GM12878 (cell line): Measurements from ENCODE around the gene RBMS3. TPM values are rescaled to one million over a fixed set of nuclear protein-coding genes. Genes with fewer than 3 reads are reported as not detected.

ENCODE experiments used
- ATF7 ChIP-seq: fragments of 450-650 bp; IDR thresholded peaks from 2 replicates; pipeline ENCODE4 v1.6.1; 2016; ENCODE audit warnings: low read depth, mild to moderate bottlenecking
- CHD1 ChIP-seq: IDR thresholded peaks from 2 replicates; pipeline ENCODE4 v1.6.1; 2012; ENCODE audit warnings: low read depth, low read length, improper control_type of control experiment
- IRF4 ChIP-seq: IDR thresholded peaks from 2 replicates; pipeline ENCODE4 v1.6.1; 2011; ENCODE audit warnings: low read depth, low read length
- JUNB ChIP-seq: IDR thresholded peaks from 2 replicates; pipeline ENCODE4 v1.6.1; 2016; ENCODE audit warnings: antibody characterized with exemption, mild to moderate bottlenecking
- MYC ChIP-seq: IDR thresholded peaks from 2 replicates; pipeline ENCODE4 v1.6.1; 2011; ENCODE audit warnings: mild to moderate bottlenecking, low read length, moderate library complexity, inconsistent platforms; ENCODE audit not compliant: insufficient read depth, insufficient replicate concordance, insufficient read length, severe bottlenecking
- NBN ChIP-seq: fragments of 450-650 bp; IDR thresholded peaks from 2 replicates; pipeline ENCODE4 v1.6.1; 2016
- NFIC ChIP-seq: IDR thresholded peaks from 2 replicates; pipeline ENCODE4 v1.6.1; 2012; ENCODE audit warnings: low read depth, mild to moderate bottlenecking, inconsistent platforms, low read length, moderate library complexity
- RUNX3 ChIP-seq: IDR thresholded peaks from 2 replicates; pipeline ENCODE4 v1.6.1; 2012; ENCODE audit warnings: low read length, inconsistent platforms
- SMARCA5 ChIP-seq: fragments of 450-650 bp; IDR thresholded peaks from 2 replicates; pipeline ENCODE4 v1.6.1; 2017; ENCODE audit warnings: mild to moderate bottlenecking
- TAF1 ChIP-seq: IDR thresholded peaks from 2 replicates; pipeline ENCODE4 v1.6.1; 2011; ENCODE audit warnings: mild to moderate bottlenecking, low read depth, low read length, borderline replicate concordance
- TARDBP ChIP-seq: IDR thresholded peaks from 2 replicates; pipeline ENCODE4 v1.6.1; 2016; ENCODE audit warnings: borderline replicate concordance
- polyA plus RNA-seq, 11 experiments: library from polyadenylated mRNA; depleted of rRNA in 4 of 11; unstranded in 6 of 11; stranded (reverse) in 5 of 11; fragments of >200 nt; fragmentation: Nextera tagmentation in 4 of 11; fragmentation: Illumina TruSeq in 1 of 11; extraction: Ambion mirVana in 4 of 11; extraction: Trizol in 1 of 11; gene quantifications; 1 replicate in 1 of 11; 2 replicates in 10 of 11; pipeline versions ENCODE4 v1.2.1 to v1.2.3, GENCODE V29; 2011 to 2016; ENCODE audit warnings: inconsistent platforms in 2 of 11, missing spikeins in 2 of 11, low read depth in 1 of 11
- total RNA-seq, 4 experiments: library from RNA; depleted of rRNA in 3 of 4; stranded (reverse); fragments of >200 nt in 3 of 4; fragmentation: Illumina TruSeq in 1 of 4; extraction: Trizol in 1 of 4; gene quantifications; 2 replicates each; pipeline versions ENCODE4 v1.2.1 to v1.2.3, GENCODE V29; 2013 to 2021
- TF ChIP-seq, protein P1 (sequence below): IDR thresholded peaks from 2 replicates; pipeline ENCODE4 v1.6.1; 2012; ENCODE audit warnings: low read length, inconsistent platforms
- TF ChIP-seq, protein P2 (sequence below): IDR thresholded peaks from 2 replicates; pipeline ENCODE4 v1.6.1; 2012; ENCODE audit warnings: mild to moderate bottlenecking, low read depth, low read length
- TF ChIP-seq, protein P3 (sequence below): fragments of 450-650 bp; IDR thresholded peaks from 2 replicates; pipeline ENCODE4 v1.6.1; 2017; ENCODE audit warnings: low read depth, mild to moderate bottlenecking, moderate library complexity
- TF ChIP-seq, protein P4 (sequence below): fragments of 150-350 bp; IDR thresholded peaks from 2 replicates; pipeline ENCODE4 v1.6.1; 2016; ENCODE audit warnings: low read depth, low read length

Gene RBMS3
- total and polyA plus RNA-seq, 10 of the 15 experiments (the other 5 are each of a cell fraction or from before 2014, with no cell fraction given), result 0.79 to 4.7 (median 3.1) TPM

DNA sequence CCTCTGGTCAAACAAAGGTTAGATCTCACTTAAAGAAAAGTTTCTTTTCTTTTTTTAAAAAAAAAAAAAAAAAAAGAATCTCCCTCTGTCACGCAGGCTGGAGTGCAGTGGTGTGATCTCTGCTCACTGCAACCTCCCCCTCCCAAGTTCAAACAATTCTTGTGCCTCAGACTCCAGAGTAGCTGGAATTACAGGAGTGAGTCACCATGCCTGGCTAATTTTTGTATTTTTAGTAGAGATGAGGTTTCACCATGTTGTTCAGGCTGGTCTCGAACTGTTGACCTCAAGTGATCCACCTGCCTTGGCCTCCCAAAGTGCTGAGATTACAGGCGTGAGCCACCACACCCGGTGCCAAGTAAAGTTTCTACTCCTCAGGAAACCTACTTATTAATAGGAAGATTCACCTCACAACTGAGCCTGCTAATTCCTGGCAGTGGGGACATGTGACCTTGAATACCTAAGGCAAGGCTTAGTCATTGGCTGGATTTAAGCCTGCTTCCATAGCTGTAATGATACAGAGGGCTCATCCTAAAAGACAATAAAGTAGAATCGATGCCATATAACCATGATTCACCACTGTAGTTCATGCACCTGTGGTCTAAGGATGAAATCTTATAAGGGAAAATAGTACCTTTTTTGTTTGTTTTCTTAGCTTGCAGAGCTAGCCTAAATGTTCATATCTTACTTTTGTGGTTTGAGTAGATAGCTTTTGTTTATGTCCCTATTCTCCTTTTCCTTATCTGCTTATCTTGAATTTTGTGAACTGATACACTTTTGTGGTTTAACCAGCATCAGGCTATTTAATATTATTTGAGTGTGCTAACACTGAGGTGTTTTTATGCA is 24.8 kb upstream of the RBMS3 start (continued):
- TF ChIP-seq NFIC (no peak), IRF4 (no peak), NBN (0 out of 2 replicates have a peak, but pooled peaks have one; percentile 26), RUNX3 (peak; percentile 71), JUNB (0 out of 2 replicates have a peak, but pooled peaks have one; percentile 9), CHD1 (no peak), TAF1 (no peak), TARDBP (no peak), SMARCA5 (no peak), MYC (no peak), ATF7 (0 out of 2 replicates have a peak, but pooled peaks have one; percentile 10)
- TF ChIP-seq, protein P1, sequence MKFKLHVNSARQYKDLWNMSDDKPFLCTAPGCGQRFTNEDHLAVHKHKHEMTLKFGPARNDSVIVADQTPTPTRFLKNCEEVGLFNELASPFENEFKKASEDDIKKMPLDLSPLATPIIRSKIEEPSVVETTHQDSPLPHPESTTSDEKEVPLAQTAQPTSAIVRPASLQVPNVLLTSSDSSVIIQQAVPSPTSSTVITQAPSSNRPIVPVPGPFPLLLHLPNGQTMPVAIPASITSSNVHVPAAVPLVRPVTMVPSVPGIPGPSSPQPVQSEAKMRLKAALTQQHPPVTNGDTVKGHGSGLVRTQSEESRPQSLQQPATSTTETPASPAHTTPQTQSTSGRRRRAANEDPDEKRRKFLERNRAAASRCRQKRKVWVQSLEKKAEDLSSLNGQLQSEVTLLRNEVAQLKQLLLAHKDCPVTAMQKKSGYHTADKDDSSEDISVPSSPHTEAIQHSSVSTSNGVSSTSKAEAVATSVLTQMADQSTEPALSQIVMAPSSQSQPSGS, result no peak
- TF ChIP-seq, protein P2, sequence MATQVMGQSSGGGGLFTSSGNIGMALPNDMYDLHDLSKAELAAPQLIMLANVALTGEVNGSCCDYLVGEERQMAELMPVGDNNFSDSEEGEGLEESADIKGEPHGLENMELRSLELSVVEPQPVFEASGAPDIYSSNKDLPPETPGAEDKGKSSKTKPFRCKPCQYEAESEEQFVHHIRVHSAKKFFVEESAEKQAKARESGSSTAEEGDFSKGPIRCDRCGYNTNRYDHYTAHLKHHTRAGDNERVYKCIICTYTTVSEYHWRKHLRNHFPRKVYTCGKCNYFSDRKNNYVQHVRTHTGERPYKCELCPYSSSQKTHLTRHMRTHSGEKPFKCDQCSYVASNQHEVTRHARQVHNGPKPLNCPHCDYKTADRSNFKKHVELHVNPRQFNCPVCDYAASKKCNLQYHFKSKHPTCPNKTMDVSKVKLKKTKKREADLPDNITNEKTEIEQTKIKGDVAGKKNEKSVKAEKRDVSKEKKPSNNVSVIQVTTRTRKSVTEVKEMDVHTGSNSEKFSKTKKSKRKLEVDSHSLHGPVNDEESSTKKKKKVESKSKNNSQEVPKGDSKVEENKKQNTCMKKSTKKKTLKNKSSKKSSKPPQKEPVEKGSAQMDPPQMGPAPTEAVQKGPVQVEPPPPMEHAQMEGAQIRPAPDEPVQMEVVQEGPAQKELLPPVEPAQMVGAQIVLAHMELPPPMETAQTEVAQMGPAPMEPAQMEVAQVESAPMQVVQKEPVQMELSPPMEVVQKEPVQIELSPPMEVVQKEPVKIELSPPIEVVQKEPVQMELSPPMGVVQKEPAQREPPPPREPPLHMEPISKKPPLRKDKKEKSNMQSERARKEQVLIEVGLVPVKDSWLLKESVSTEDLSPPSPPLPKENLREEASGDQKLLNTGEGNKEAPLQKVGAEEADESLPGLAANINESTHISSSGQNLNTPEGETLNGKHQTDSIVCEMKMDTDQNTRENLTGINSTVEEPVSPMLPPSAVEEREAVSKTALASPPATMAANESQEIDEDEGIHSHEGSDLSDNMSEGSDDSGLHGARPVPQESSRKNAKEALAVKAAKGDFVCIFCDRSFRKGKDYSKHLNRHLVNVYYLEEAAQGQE, result no peak
- TF ChIP-seq, protein P3, sequence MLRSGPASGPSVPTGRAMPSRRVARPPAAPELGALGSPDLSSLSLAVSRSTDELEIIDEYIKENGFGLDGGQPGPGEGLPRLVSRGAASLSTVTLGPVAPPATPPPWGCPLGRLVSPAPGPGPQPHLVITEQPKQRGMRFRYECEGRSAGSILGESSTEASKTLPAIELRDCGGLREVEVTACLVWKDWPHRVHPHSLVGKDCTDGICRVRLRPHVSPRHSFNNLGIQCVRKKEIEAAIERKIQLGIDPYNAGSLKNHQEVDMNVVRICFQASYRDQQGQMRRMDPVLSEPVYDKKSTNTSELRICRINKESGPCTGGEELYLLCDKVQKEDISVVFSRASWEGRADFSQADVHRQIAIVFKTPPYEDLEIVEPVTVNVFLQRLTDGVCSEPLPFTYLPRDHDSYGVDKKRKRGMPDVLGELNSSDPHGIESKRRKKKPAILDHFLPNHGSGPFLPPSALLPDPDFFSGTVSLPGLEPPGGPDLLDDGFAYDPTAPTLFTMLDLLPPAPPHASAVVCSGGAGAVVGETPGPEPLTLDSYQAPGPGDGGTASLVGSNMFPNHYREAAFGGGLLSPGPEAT, result peak; percentile 67; the same call in 1 of the 2 replicates
- TF ChIP-seq, protein P4, sequence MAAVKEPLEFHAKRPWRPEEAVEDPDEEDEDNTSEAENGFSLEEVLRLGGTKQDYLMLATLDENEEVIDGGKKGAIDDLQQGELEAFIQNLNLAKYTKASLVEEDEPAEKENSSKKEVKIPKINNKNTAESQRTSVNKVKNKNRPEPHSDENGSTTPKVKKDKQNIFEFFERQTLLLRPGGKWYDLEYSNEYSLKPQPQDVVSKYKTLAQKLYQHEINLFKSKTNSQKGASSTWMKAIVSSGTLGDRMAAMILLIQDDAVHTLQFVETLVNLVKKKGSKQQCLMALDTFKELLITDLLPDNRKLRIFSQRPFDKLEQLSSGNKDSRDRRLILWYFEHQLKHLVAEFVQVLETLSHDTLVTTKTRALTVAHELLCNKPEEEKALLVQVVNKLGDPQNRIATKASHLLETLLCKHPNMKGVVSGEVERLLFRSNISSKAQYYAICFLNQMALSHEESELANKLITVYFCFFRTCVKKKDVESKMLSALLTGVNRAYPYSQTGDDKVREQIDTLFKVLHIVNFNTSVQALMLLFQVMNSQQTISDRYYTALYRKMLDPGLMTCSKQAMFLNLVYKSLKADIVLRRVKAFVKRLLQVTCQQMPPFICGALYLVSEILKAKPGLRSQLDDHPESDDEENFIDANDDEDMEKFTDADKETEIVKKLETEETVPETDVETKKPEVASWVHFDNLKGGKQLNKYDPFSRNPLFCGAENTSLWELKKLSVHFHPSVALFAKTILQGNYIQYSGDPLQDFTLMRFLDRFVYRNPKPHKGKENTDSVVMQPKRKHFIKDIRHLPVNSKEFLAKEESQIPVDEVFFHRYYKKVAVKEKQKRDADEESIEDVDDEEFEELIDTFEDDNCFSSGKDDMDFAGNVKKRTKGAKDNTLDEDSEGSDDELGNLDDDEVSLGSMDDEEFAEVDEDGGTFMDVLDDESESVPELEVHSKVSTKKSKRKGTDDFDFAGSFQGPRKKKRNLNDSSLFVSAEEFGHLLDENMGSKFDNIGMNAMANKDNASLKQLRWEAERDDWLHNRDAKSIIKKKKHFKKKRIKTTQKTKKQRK, result no peak
